HG03342 (cell line): ENCODE measurements around the gene RFPL3.
A peak's percentile ranks its signal among the peaks of the same experiment; 100 is the strongest.
"Not testable (repeated sequence)": the region's sequence is repeated elsewhere in the genome, so short reads cannot be mapped to it uniquely, and the experiment has no call there.

Source experiments
- ATAC-seq: cut with Tn5 transposase; IDR thresholded peaks from one replicate; pipeline ENCODE4 v1.9.1; 2021; ENCODE audit warnings: mild to moderate bottlenecking, moderate library complexity; ENCODE audit not compliant: unreplicated experiment

Gene RFPL3

DNA sequence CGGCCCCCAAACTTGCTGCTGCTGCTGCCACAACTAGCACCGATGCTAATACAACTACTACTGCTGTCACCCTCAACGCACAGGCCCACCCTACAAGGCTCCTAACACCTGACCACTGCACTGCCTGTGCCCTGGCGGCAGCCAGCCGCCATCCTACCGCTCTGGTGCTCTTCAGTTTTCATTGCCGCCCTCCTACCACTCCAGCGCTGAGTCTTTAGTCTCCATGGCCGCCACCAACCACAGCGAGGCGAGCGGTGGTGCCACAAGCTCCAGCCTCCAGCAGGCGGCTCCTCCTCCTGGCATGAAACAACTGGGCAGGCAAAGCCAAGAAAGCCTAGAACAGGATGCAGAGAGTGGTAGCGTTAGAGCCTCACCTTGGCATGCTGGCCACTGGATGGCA is 5.0 kb upstream of the RFPL3 start:
- no peak for ATAC-seq

DNA sequence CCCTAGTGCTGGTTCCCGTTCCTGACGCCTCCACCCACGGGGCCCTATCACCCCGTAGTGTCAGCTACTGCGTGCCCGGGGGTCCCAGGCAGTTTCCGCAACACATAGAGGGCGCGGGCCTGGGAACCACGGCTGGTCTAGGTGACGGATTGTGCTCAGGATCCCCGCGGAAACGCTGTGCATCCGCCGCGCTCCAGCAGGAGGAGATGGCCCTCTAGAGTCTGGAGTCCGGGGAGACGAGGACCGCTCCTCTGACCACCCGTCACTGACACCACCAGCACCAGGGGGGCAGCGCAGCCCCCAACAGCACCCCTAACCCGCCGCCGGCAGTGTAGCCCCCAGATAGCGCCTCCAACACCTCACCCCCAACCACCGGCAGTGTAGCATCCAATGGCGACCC is 4.4 kb upstream of the RFPL3 start:
- no peak for ATAC-seq

DNA sequence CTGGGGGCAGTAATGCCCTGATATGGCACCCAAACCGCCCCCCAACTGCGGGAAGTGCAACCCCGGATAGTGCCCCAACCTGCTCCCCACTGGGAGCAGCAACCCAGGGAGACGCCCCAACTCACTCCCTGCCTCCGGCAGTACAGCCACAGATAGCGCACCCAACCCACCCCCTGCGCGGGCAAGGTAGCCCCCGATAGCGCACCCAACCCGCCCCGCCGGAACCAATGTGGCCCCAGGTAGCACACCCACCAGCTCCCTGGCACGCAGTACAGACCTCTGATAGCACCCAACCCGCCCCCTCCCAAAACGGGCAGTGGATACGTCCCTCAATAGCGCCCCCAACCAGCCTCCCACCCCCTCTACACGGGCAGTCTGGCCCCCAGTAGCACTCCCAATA is 3.8 kb upstream of the RFPL3 start:
- ATAC-seq, result no peak

DNA sequence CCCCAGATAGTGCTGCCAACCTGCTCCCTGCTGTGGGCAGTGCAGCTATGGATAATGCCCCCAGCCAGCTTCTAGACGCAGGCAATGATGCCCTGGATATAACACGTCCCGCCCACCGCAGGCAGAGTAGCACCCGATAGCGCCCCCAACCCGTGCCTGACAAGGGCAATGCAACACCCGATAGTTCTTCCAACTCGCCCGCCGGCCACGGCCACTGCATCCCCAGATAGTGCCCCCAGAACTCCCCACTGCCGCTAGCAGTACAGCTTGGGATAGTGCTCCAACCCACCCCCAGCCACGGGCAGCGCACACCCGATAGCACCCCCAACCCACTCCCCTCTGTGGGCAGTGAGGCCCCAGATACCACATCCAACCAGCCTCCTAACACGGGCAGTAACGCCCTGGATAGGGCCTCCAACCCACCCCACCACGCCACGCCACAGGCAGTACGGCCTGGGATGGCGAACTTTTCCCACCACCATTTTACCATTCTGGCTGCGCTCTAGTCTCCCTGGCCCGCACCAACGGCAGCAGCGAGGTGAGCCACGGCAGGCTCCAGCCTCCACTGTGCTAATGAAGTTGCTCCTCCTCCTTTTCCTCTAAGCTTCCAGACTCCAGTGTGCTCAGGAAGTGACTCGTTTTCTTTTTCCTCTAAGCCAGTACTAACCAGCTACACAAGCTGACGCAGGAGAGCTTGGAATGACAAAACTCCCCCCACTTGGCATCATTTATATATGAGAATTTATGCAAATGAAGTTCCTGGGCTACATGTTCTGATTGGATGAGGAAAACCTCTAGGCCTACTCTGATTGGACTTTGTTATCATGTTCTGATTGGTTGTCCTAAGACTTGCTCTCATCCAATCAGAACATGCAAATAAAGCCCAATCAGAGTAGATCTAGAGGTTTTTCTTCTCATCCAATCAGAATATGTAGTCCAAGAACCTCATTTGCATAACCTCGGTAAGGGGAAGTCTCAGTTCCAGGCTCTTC is 3.0 kb upstream of the RFPL3 start:
- ATAC-seq, result no peak

DNA sequence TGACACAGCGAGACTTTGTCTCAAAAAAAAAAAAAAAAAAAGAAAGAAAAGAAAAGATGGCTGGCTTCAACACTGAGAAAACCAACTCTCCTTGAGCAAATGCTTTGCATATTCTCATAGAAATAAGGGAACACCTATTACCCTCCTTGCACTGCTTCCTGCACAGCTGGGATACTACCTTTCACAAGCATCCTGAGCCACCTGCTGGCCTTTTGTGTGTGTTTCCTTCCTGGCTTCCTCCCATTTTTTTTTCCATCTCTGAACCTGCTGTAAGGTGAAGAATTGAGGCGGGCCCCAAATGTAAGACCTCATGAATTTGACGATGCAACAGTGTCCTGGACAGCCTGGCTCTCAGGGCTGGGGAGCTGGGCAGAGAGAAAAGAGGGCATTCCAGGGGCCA is 1.9 kb upstream of the RFPL3 start:
- ATAC-seq, result no peak

DNA sequence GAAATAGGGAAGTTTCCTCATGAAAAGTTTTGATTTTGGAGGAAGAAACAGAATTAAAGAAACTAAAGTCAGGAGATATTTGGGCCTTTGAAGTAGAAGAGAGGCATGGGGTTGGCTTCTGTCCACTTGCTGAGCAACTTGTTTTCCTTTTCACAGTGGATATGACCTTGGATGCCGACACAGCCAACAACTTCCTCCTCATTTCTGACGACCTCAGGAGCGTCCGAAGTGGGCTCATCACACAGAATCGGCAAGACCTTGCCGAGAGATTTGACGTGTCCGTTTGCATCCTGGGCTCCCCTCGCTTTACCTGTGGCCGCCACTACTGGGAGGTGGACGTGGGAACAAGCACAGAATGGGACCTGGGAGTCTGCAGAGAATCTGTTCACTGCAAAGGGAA is 2.4 kb downstream of the RFPL3 start:
- ATAC-seq, result not testable (repeated sequence)

DNA sequence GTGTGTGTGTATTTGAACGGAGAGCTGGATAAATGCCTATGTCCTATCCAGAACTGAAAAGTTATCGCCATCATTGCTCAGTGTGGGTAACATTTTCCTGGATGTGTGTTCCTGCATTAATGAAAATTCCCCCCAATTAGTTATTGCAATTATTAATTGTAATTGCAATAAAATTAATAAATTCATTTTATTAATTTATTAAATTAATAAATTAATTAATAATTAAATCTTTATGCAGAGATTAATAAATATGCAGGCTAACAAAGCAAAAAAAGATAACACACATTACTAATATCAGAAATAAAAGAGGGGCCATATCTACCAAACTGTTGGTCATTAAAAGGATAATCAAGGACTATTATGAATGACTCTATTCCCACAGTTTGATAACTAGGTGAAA is 3.6 kb downstream of the RFPL3 start:
- ATAC-seq, result no peak

DNA sequence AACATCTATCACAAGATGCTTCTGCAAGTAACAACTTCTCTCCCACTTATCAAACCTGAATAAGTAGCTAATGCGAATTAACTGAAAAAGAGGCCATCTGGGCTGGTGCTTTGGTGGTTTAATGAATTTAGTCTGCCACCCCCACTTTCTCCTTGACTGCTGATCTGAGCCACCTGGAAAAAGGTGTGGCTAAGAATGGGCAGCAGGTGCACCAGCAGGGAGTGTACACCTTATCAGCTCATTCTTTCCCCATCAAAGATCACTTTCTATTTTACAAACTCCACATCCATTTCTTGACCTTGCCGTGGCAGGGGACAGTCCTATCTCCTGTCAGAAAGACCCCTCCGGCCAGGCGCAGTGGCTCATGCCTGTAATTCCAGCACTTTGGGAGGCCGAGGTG is 6.5 kb downstream of the RFPL3 start:
- ATAC-seq, result no peak

DNA sequence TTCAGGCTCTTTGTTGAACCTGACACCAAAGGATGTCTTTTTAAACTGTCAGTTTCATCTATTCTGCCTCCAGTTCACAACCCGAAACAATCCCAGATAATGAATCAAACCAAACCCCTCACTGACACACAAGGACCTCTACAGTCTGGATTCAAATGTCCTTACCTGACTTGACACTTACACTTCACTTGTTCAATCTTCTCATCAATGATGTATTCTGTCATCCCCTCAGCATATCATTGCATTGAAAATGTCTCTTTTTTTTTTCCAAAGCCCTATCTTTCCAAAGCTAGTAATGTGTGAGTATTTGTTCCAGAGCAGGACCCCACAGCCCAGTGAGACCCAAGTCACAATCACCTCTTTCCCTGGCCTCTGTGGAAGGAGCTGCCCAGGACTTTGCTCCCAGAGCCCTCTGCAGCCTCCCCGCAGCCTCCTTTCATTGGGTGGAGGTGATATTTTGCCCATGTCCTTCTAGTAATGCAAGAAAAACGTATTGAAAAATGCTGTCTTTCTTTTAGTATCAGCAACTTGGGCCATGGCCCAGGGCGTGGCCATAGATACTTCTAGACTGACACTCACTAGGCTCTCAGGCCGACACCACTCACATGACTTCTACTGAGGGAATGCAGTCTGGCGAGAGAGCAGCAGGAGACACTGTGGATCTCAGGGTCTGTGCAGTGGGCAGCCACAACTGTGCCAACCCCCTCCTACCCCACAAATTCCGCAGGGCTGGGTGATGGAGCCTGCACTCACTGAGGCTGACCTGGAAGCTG is 18.2 kb downstream of the RFPL3 start:
- ATAC-seq, result no peak

DNA sequence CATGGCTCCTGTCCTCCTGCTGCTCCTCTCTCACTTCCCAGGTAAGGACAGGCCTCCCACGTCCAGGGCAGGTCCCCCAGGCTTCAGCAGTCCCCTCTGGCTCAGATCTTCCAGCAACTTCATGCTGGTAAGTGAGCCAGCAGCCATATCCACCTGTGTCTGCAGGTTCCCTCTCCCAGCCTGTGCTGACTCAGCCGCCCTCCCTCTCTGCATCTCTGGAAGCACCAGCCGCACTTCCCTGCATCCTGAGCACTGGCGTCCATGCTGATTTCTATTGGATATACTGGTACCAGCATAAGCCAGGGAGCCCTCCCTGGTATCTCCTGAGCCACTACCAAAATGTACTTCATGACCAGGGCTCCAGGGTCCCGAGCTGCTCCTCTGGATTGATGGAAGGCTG is 19.0 kb downstream of the RFPL3 start:
- no peak for ATAC-seq

DNA sequence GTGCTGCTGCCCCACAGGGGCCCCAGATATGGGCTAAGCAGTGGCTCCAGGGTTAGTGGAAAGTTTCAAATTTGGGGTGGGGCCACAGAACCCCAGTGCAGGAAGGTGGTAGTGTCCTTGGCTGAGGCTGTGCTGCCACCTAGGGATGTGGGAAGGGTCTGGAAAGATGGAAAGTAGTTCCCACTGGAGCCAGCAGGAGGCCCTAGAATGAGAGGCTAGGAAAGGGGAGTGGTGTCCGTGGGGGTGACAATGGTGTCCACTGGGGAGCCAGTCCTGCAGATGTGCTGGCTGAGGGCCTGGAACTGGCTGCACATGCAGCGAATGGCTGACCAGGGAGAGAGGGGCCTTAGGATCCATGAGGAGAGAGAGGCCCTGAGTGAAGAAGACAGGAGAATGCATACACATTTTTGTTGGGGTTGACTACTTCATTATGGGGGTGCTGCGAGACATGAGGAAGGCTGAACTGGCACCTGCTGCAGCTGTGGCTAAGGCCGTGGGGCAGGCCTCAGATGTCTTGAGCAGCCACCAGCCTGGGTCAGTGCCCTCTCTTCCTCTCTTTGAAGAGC is 21.1 kb downstream of the RFPL3 start:
- ATAC-seq, result no peak

DNA sequence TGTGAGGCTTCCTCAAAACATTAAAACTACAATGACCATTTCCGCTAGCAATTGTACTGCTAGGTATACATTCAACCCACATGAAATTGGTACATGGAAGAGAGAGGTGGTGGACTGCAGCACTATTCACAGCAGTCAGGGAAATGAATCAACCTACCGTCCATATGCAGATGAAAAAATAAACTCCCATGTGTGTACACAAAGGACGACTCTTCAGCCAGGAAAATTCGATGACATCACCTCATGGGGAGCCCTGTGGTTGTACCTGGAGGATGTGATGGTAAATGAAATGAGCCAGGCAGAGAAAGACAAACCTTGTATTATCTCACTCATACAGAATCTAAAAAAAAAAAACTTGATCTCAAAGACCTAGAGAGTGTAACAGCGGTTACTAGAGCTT is 23.3 kb downstream of the RFPL3 start:
- ATAC-seq, result no peak

DNA sequence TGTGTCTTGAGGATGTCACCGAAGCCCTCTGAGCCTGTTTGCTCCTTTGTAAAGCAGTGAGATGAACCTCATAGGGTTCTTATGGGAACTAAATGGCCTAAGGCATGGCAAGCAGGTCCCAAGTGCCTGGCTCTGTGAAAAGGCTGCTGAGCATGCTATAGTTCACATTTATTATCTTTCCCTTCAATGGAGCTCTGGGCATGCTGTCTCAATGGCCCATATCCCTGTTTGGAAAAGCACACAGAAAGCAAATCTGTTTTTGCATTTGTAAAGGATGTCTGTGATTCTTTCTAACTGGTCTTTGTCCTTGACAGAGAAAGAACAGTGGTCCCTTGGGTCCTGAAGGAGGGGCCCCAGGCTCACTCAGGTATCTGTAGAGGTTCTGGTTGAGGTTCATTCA is 28.0 kb downstream of the RFPL3 start:
- no peak for ATAC-seq

DNA sequence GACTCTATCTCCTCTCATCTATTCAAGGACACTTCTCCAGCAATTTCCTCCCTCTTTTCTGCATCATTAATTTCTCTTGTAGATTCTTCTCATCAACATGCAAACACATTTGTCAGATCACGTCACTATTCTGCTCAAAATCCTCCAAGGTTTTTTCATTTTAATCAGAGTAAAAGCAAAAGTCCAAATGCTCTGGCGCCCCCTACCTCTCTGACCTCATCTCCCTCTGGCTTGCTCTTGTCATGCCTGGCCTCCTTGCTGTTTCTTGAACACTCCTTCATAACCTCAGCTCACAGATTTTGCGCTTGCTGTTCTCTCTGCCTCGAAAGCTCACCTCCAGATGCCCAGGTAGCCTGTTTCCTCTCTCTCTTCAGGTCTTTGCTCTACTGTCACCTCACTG is 32.0 kb downstream of the RFPL3 start:
- no peak for ATAC-seq

DNA sequence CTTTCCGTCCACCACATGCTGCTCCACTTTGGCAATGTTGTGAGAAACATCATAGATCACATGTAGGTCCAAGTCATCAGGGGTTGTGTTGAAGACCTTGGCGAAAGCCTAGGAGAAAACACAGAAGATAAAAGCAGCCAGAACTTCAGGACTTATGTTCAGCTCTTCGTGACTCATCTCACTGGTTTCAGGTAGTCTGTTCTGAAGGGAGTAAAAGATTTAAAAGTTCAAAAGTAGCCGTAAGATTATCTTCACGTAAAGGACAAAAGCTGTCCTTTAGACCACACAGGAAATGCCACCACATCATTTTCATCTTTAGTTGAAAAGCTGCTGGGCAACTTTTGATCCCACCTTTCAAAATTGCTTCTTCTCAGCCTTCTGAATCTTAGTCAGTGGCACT is 37.4 kb downstream of the RFPL3 start:
- no peak for ATAC-seq

DNA sequence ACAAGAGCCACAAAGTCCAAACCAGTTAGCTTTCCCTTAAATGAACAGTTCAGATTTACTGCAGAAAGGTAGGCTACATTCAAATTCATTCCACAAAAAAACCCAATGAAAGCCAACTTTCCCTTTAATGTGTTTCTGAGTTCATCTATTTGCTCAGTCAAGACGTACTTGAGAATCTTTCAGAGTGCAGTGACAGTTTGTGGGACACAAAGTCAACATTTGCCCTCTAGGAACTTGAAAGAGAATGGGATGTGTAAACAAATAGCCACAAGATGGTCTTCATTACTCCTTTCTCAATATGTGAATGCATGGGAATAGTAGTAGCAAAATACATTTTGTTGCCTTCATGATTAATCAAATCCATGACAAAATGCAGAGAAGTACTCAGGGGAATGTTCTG is 38.6 kb downstream of the RFPL3 start:
- no peak for ATAC-seq

DNA sequence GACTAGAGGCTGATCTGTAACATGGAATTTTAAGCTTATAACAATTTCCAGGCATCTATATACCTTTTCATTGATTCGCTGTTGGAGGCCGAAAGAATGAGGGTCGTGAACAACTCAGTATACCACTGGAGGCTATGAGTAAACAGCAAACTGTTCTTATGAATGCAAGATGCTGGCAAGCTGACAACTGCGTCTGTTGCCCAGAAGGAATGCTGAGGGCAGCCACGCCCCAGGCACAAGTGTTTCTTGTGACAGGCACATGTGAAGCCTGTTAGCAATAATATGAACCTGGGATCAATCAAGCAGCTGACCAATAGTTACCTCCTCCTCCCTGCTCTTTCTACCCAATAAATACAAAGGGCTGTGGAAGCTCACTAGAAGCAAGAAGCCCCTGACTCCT is 39.1 kb downstream of the RFPL3 start:
- ATAC-seq, result no peak

DNA sequence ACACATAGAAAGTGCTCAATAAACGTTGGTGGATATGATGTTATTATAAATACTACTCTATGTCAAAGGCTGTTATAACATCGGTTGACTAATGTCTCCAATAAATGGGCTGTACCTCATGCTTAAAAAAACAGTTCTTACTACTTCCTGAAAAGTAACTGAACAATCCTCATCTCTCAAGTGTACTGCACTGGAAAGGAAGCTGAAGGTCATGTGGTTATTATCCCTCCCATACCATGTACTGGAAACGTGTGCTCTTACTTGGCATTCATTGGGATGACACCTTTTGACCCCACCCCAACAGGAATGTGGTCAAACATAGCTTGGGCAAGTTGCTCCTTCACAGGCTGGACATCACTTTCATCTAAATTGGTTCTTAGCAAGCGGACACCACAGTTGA is 43.8 kb downstream of the RFPL3 start:
- no peak for ATAC-seq

DNA sequence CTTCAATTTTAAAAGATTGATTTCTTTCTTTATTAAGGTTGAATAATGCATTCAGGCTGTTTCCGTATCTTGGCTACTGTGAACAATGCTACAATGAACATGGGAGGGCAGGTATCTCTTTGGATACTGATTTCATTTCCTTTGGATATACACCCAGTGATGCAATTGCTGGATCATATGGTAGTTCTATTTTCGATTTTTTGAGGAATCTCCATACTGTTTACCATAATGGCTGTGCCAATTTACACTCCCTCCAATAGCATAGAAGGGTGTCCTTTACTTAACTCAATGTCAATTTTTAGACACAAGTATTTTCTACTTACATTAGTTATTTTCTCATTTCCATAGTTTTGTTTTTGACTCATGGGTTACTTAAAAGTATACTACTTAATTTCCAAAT is 46.4 kb downstream of the RFPL3 start:
- ATAC-seq, result no peak

DNA sequence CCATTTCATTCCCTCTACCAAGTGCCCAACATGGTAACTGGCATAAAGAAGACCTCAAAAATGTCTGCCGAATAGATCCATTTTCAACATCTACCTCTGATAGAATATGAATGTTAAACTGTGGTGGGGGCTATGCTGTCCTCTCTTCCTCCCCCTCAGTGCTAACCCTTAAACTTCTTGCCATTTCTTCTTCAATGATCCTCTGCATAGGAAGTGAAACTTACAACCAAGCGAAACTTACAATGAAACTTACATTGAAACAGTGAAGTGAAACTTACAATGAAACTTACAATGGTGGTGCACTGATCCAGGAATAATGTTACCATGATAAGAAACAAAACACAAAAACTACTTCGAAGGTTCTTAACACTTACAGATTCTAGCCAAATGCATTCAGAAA is 49.6 kb downstream of the RFPL3 start:
- peak; percentile 61 for ATAC-seq

DNA sequence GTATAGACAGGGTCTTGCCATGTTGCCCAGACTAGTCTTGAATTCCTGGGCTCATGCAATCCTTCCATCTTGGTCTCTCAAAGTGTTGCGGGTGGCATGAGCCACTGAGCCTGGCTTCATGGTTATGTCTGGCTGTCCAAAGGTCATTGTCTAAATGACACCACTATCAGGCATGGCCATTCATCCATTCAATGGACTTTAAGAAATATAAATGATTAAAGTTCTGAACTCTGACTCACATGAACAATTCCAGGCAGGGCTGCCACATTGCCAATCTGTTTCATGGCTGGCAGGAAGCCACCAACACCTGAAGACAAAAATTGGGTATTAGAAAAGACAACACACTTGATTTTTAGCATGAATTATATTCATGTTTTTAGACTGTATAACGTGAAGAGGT is 50.3 kb downstream of the RFPL3 start:
- ATAC-seq, result no peak

DNA sequence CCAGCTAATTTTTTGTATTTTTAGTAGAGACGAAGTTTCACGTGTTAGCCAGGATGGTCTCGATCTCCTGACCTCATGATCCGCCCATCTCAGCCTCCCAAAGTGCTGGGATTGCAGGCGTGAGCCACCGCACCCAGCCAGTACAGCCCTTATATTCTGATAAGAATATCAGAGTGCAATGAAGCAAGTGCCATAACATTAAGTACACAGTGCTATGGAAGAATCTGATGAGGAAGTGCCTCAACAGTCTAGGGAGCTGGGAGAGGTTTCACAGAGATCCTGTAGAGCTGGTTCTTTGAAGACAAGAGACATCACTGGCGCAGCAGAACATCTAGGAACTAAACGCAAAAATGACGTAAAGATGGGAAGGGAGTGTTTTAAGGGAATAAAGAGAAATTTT is 52.3 kb downstream of the RFPL3 start:
- ATAC-seq, result no peak
